Fibroblast of the aortic adventitia (primary cell): ENCODE results near the gene PHRF1. TPM values are rescaled to one million over a fixed set of nuclear protein-coding genes. Genes with fewer than 3 reads are reported as not detected.
A peak's percentile ranks its signal among the peaks of the same experiment; 100 is the strongest.

Experiments used
- DNase-seq: peaks from one replicate; pipeline ENCODE4 v3.0.0-alpha.2; 2010; ENCODE audit warnings: low read depth
- H3K4me3 ChIP-seq: 2 replicates; pipeline ENCODE4 v1.5.1; 2011; ENCODE audit warnings: low read depth, mild to moderate bottlenecking, control low read depth, low read length, moderate library complexity
- total RNA-seq: library from RNA; depleted of rRNA; stranded (reverse); fragments of >200 nt; gene quantifications from 2 replicates; pipeline ENCODE4 v1.2.3, GENCODE V29; 2012; ENCODE audit warnings: low replicate concordance
- TF ChIP-seq, protein P1 (sequence below): IDR thresholded peaks from 2 replicates; pipeline ENCODE4 v1.5.1; 2011; ENCODE audit warnings: mild to moderate bottlenecking, low read length, control low read depth, inconsistent platforms; ENCODE audit not compliant: insufficient read depth

The PHRF1 gene
- total RNA-seq, 1 donor = 27.6 TPM

DNA sequence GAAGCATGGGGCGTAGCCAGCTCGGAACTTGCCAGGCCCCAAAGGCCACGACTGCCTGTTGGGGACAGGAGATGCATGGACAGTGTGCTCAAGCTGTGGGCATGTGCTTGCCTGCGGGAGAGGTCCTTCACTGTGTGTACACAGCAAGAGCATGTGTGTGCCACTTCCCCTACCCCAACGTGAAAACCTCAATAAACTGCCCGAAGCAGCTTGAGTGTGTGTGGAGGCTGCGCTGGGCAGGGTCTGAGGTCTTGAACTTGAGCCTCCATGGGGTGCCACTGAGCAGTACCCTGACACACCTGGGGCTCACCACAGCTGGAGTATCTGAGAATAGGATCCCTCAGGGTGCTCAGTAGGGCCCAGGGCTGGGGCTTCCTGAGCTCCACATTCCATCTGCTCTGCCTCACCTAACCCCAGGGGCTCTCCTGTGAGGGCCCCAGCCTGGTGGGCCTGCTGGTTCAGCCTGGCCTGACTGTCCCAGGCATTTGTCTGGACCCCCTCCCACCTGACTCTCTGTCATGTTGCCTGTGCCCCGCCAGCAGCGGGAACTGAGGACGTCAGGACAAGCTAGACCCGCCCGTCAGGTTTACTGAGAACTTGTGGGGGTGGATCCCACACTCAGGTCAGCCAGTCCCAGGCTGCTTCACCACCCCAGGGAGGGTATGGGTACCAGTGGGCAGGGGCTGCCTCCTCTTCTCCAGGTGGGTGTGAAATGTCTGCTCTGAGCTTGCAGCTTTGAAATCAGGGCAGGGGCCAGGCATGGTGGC is 12.3 kb upstream of the PHRF1 start:
- TF ChIP-seq, protein P1, sequence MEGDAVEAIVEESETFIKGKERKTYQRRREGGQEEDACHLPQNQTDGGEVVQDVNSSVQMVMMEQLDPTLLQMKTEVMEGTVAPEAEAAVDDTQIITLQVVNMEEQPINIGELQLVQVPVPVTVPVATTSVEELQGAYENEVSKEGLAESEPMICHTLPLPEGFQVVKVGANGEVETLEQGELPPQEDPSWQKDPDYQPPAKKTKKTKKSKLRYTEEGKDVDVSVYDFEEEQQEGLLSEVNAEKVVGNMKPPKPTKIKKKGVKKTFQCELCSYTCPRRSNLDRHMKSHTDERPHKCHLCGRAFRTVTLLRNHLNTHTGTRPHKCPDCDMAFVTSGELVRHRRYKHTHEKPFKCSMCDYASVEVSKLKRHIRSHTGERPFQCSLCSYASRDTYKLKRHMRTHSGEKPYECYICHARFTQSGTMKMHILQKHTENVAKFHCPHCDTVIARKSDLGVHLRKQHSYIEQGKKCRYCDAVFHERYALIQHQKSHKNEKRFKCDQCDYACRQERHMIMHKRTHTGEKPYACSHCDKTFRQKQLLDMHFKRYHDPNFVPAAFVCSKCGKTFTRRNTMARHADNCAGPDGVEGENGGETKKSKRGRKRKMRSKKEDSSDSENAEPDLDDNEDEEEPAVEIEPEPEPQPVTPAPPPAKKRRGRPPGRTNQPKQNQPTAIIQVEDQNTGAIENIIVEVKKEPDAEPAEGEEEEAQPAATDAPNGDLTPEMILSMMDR = no peak
- no peak for DNase-seq

DNA sequence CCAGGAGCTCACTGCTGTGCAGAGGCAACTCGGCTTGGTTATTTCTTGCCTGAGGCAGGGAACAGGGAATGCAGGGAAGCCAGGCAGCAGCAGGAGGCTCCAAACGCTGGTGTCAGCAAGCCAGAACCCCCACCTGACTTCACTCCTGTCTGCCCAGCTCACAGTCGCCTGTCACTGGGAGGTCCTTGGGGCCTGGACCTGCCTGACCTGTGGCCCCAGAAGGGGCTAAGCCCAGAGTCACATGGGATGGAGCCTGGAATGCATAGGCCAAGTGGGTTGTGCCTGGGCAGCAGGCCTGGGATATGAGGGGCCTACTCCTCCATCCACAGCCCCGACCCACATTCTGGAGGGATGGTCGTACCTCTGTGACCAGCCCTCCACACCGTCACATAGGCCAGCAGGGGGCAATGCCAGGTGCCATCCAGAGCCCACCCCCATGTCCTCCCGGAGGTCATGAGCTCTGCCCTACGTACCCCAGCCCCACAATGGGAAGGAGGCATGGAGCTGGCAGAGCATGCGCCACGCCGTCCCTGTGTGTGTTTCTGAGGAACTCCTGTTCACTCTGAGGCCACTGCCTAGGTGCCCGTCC is 10.3 kb upstream of the PHRF1 start:
- H3K4me3 ChIP-seq = no peak overlapping the region
- TF ChIP-seq, protein P1 = no peak
- DNase-seq = no peak

More for the DNA sequence above, 12.3 kb upstream of the PHRF1 start:
- no peak overlapping the region for H3K4me3 ChIP-seq

DNA sequence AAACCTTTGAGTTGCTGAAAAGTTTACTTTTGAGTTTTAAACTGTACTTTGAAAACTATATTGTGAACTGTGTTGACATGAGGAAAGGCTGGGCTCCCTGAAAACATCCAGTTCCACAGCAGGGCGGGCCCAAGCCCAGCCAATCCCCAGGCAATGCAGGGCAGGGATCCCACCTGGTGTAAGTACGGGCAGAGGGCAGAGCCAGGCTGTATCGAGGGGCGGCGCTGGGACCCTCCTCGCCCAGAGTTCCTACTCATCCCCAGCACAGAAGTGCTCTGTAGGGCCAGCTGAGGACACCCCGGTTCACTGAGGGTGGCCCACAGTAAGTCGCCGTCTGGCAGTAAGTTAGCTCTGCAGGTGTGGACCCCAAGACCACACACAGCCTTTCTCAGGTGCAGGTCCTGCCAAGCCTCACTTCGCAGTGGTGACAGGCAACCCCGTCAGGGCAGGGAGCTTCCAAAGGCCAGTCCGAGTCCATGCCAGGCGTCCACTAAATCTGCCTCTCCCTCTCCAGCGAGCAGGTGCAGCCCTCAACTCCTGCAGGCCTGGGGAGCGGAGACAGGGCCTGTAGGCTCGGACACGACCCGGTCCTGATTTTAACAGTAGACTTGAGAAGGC is 9.2 kb upstream of the PHRF1 start:
- DNase-seq = no peak
- TF ChIP-seq, protein P1 = no peak
- peak overlapping the region; percentile 72 for H3K4me3 ChIP-seq

DNA sequence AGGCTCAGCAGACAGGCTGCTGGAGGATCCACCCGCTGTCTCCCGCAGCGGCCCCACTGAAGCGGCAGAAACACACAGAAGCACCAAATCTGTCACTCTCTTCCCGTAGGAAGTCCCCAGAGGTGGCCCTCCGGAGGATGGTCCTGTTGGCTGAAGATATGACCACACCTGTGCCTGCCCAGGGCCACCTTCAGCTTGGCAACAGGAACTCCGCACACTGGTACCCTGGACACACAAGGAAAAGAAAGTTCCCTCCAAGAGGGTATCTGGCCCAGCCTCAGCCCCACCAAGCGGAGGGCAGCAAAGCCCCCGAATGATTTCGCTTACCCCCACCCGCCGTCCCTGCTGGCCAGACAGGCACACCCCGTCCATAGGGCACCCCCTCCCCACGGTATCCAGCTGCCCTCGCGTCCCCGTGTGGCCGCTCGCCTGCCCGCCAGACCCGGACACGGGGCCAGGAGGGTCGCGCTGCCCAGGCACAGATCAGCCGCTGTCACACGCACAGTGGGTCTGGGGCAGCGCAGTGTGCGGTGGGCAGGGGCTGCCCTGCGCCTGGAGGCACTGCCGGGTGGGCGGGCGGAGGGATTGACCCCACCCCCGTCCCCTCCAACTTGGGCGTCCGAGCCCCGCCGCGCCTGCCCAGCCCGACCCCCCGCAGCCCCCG is 8.5 kb upstream of the PHRF1 start:
- no peak for DNase-seq
- TF ChIP-seq, protein P1 = no peak
- H3K4me3 ChIP-seq = peak overlapping the region; percentile 72

DNA sequence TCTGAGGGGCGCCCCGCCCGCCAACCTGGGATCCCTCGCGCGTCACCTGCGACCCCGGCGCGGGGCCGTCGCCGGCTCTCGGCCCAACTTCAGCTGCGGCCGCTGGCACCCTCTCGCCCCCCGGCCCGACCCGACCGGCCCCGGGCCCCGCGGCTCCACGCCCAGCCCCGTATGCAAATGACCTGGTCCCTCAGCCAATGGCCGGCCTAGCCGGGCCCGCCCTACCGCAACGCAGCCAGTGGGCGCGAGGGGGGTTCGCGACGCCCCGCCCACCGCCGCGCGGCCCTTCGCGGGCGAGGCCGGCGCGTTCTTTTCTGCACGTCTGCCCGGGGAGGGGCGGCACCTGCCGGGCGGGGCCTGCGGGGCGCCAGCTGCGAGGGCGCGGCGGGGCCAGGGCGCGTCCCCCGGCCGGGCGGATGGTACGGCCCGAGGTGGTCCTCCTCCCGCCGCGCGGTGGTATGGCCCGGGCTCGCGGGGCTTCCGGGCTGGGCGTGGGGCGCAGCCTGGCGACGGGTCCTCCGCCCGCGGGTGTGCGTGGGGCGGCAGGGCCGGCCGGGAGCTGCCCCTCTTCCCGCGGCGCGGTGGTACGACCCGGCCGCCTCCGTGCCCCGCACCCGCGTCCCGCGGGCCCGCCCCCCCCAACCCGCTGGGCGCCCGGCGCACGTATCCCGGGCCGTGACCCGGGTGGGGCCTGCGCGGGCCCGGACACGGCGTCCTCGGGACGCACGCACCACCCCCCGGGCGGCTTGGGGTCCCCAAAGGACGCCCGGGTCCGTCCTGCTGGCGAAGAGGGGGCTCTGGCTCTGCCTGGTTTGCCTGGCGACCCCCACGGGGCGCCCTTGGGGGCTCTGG is 7.7 kb upstream of the PHRF1 start:
- TF ChIP-seq, protein P1 = no peak
- DNase-seq = peak; percentile 83
- peak overlapping the region; percentile 72 for H3K4me3 ChIP-seq
